ENCODE measurements around the gene CCDC71L.

The CCDC71L gene

DNA sequence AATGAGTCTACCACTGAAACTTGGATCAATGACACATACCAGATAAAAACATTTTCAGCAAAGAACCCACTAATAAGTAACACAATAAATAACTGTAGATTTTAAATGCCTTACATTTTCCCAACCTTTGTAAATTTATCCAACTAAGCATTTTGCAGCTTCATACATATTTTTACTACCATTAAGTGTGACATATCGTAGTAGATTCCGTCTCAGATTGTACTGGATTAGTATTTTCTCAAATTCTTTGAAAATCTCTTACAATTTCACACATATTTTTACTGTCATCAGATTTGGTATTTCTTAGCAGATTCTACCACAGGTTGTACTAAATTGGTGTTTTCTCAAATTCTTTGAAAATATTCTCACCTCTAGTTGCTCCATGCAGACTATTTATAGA, 26.0 kb downstream of the CCDC71L start:
- no peak for DNase-seq (ENCODE audit: low read depth, low spot score)
- H3K4me3 ChIP-seq (ENCODE audit: low read length): no peak overlapping the region

DNA sequence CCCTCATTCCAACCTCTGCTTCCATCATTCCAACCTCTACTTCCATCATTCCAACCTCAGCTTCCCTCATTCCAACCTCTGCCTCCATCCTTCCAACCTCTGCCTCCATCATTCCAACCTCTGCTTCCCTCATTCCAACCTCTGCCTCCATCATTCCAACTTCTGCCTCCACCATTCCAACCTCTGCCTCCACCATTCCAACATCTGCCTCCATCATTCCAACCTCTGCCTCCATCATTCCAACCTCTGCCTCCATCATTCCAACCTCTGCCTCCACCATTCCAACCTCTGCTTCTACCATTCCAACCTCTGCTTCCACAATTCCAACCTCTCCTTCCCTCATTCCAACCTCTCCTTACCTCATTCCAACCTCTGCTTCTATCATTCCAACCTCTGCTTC, 30.3 kb downstream of the CCDC71L start:
- DNase-seq (ENCODE audit: low read depth, low spot score): no peak
- H3K4me3 ChIP-seq (ENCODE audit: low read length): no peak overlapping the region

DNA sequence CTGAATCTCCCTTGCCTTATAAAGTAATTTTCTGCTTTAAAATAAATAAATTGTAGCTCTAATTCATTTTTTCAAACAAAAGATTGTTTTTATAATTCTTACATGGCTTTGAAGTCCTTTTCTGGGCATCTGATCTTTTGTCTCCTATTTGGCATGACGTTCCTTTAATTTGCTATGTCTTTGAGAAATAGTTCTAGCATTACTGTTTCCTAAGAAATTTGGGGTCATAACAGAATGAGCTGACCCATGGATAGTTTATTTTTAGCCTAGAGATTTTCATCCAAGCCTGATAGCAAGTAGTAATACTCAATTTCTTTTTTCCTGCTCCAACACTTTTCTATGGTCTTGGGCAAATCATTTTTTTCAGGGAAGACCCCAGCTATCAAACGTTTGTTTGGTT, 31.4 kb downstream of the CCDC71L start:
- DNase-seq (ENCODE audit: low read depth, low spot score): no peak
- H3K4me3 ChIP-seq (ENCODE audit: low read length): no peak overlapping the region

DNA sequence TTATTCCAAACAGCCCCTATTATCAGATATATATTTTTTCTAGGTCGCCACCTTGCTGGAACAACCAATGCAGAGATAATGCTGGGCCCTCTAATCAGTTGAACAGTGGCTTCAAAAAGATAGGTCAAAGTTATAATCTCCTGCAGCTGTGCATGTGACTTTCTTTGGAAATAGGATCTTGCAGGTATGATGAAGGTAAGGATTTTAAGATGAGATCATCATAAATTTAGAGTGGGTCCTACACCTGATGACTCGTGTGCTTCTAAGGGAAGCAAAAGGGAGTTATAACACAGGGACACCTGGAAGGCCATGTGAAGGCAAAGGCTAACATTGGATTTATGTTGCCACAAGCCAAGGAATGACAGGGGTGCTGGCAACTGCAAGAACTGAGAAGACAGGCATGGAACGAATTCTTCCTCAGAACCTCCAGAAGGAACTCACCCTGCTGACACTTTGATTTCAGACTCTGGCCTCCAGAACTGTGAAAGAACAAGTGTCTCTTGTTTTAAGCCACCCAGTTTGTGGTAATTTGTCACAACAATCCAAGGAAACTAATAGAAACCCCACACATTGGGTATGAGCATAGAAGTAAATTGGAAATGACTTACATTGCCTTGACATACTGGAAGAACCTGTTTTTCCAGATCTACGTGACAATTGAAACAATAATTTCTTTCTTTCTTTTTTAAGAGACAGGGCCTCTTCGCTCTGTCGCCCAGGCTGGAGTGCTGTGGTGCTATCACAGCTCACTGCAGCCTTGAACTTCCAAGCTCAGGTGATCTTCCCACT, 34.4 kb downstream of the CCDC71L start:
- DNase-seq (ENCODE audit: low read depth, low spot score): no peak
- no peak overlapping the region for H3K4me3 ChIP-seq (ENCODE audit: low read length)

DNA sequence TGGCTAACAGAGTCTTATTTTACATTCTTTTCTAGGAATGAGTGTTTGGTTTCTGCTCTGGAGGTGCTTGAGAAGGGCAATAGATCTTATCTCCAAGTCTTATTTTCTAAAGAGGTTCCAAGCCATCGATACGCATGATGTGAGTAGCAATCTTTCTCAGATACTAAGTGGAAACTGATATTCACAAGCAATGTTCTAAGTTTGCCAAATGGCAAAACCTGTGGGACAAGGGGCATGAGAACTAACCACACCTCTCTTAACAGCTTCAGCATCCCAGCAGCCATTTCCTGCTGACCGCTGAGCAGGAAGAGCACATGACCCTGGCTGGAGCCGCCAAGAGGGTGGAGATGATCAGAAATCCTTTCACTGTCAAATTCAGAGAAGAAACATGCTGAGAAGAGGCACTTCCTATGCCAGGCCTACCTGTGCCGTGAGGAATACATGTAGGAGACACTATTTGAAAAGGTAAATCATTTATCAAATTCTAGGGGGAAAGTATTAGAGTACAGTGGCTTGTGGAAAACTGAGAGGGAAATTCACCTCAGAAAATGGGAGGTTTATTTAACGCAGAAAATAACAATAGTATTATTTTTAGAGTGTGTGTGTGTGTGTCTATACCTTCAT, 35.2 kb downstream of the CCDC71L start:
- DNase-seq (ENCODE audit: low read depth, low spot score): no peak
- H3K4me3 ChIP-seq (ENCODE audit: low read length): no peak overlapping the region

DNA sequence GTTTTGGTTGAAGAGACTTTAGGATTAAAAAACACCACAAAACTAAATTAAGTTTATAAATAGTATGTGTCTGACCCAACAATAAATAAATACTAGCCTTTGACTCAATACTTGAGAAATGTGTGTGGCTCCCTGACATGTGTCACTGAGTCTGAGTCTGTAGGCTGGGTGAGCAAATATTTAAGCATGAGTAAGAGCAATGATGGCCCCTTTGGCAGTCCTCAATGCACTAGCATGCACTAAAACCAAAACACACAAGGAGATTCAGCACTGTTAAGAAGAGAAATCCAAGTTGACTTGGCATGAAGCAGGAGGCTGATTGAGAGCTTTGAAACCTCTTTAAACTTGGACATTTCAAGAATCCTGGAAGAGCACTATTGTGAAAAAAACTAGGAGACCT, 37.1 kb downstream of the CCDC71L start:
- no peak overlapping the region for H3K4me3 ChIP-seq (ENCODE audit: low read length)
- DNase-seq (ENCODE audit: low read depth, low spot score): no peak

DNA sequence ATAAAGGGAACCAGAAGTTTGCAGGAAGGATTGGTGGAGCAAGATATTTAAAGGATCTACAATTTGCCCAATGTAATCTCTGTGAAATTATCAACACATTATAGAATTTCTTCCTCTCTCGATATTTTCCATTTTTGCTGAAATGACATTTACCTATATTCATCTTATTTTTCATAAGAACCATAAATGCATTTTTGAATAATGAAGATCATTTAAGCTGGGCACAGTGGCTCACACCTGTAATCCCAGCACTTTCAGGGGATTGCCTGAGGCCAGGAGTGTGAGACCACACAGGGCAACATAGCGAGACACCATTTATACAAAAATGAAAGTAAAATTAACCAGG, 37.7 kb downstream of the CCDC71L start:
- no peak for DNase-seq (ENCODE audit: low read depth, low spot score)
- H3K4me3 ChIP-seq (ENCODE audit: low read length): no peak overlapping the region

DNA sequence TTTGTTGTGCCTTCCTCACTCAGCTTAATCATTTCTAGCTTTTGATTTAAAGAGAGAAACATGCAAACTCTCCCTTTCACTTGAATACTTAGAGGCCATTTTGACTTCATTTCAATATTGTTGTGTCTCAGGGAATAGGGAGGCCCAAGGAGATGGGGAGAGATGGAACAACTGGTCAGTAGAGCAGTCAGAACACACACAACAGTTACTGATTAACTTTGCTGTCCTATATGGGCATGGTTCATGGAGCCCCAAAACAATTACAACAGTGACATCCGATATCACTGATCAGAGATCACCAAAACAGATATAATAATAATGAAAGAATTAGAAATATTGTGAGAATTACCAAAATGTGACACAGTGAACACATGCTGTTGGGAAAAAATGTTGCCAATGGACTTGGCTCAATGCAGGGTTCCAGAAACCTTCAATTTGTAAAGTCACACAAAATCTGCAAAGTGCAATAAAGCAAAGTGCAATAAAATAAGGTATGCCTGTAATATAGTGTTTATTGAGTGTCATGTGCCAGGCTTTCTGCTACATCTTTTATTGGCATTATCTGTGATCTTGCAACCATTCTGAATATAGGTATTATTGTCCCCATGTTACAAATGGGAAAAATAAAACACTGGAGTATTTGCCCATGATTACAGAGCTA, 38.2 kb downstream of the CCDC71L start:
- DNase-seq (ENCODE audit: low read depth, low spot score): no peak
- H3K4me3 ChIP-seq (ENCODE audit: low read length): no peak overlapping the region

DNA sequence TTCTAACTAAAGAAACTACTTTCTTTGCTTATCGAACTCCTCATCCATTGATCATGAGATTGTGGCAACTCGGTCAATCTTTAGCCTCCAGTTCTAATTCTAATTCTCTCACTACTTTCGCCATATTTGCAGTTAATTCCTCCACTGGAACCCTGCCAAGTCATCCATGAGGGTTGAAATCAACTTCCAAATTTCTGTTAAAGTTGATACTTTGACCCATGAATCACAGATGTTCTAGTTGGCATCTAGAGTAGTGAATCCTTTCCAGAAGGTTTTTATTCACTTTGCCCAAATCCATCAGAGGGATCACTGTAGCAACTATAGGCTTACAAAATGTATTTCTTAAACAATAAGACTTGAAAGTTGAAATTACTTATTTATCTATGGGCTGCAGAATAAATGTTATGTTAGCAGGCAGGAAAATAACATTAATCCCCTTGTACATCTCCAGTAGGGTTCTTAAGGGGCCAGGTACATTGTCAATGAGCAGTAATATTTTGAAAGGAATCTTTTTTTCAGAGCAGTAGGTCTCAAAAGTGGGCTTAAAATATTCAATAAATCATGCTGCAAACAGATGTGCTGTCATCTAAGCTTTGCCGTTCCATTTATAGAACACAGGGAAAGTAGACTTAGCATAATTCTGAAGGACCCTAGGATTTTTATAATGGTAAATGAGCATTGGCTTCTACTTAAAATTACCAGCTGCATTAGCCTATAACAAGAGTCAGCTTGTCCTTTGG, 39.4 kb downstream of the CCDC71L start:
- H3K4me3 ChIP-seq (ENCODE audit: low read length): no peak overlapping the region
- DNase-seq (ENCODE audit: low read depth, low spot score): no peak

DNA sequence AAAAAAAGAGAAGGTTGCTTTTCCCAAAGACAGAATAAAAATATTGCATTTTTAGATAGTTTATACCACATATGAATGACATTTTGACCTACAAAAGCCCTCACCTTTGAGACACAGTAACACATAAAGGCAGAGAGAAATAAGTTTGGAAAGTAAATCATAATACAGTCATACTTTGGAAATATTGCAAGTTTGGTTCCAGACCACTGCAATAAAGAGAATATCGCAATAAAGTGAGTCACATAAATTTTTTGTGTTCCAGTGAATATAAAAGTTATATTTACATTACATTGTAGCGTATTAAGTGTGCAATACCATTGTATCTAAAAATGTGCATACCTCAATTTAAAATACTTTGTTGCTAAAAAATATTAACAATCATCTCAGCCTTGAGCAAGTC, 40.3 kb downstream of the CCDC71L start:
- no peak for DNase-seq (ENCODE audit: low read depth, low spot score)
- no peak overlapping the region for H3K4me3 ChIP-seq (ENCODE audit: low read length)

DNA sequence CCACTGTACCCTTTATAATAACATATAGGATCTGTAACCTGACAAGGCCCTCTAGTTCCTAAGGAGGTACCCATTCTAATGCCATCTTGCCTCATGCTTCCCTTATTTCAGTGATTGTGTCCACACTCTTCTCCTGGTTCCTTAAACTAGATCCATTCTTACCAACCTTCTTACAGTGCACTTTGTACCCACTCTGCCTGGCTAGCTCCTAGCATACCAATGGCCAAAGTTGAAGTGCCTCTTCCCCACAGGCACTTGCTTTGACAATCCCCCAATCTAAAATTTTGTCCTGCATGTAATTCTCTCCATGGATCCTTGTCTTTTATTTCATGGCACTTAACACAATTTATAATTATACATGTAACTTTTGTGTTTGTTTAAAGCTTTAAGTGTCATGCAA, 40.9 kb downstream of the CCDC71L start:
- DNase-seq (ENCODE audit: low read depth, low spot score): no peak
- no peak overlapping the region for H3K4me3 ChIP-seq (ENCODE audit: low read length)

DNA sequence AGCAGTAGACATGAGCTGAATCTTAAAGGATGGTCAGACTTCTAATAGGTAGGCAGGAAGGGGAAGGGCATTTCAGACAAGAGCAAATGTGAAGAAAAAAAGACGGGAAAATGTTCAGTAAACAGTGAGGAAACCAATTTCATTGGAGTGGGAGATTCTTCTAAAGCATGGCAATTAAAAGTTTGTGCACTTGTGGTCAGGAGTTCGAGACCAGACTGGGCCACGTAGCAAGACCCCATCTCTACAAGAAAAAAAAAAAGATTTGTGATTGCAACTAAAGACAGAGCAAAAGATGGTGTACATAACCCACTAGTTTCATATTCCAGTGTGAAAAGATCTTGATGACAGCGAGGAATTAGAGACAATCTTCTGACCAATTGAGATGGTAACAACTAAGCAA, 41.7 kb downstream of the CCDC71L start:
- H3K4me3 ChIP-seq (ENCODE audit: low read length): no peak overlapping the region

DNA sequence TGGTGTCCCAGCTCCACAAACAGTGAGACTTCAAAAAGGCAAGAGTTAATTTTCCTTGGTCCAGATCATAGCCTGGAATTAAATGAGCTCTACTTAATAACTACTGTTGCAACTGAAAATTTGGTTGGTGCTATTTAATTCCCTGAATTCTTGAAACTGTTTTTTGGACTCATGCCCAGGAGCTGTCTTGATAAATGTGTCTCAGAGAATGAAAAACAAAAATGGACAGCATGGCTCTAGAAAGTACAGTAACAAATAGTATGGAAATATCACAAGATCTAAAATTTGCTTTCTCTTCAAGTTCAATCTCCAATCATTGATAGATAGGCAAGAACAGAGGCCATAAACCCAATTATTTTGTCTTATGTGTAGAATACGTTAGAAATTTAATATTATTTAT, 42.5 kb downstream of the CCDC71L start:
- no peak for DNase-seq (ENCODE audit: low read depth, low spot score)

More for the DNA sequence above, 41.7 kb downstream of the CCDC71L start:
- DNase-seq (ENCODE audit: low read depth, low spot score): no peak

DNA sequence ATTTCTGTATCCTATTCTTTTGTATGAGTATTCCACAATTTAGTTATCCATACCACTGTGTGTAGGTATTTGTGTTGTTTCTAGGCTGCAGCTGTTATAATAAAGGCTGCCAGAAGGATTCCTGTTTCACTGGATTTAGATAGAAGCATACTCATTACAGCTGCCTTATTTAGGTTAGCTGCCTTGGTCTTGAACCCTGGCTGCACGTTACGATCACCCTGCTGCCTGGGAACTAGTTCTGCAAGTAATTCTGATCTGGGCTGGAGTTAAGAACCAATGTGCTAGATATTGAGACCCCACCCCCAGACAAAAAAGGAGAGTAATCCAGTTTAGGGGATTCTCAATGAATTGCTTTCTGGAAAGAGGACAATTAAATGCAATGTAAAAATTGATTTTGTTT, 43.1 kb downstream of the CCDC71L start:
- no peak overlapping the region for H3K4me3 ChIP-seq (ENCODE audit: low read length)
- DNase-seq (ENCODE audit: low read depth, low spot score): no peak

More for the DNA sequence above, 42.5 kb downstream of the CCDC71L start:
- H3K4me3 ChIP-seq (ENCODE audit: low read length): no peak overlapping the region

DNA sequence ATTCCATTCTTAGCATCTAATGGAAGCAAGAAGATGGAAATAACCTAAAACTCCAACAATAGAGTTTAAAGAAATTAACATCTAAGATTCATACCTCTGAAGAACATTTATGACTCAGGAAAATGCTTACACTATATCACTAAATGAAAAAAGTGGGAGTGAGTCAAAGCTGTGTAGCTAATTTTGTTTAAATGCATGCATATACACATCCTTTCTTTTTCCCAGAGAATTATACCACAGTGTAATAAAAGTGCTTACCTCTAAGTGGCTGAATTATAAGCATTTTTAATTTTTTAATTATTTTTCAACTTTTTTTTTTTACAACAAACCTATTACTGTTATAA, 44.3 kb downstream of the CCDC71L start:
- H3K4me3 ChIP-seq (ENCODE audit: low read length): no peak overlapping the region
- no peak for DNase-seq (ENCODE audit: low read depth, low spot score)

DNA sequence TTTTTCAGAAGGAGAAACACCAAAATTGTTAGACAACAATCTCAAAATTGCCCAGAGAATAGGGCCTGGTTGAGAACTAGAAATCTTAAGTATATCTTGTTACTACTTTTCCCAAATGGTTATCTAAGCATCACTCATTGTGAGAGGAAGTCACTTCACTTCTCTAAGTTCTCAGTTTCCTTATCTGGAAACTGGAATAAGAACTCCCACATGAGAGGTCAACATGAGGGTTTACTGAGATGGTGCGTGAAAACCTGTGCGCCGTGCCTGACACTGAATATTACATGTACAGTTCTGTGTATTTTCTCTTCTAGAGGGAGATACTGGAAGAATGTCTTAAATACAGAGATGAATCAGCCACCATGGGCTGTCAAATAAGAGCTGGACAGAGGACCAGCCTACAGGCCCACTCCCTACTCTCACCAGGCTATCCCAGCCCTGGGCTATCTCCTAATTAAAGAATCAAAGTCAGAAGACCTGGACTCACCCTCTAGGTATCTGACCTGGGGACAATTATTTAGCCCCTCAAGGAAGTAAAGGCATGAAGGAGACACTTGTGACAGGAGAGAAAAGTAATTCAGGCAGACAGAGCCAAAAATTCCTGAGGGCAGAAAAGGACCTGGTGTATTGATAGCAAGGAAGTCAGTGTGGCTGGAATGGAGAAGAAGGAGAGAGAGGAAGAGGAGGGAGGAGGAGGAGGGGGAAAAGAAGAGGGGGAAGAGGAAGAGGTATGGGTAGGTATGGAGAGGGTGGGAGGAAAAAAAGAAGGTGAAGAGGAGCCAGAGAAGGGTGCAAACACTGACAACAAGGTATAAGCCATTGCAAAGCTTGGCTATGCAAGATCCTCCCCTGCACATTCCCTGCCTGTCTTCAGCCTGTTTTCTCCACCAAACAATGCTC, 44.9 kb downstream of the CCDC71L start:
- no peak for DNase-seq (ENCODE audit: low read depth, low spot score)
- no peak overlapping the region for H3K4me3 ChIP-seq (ENCODE audit: low read length)

DNA sequence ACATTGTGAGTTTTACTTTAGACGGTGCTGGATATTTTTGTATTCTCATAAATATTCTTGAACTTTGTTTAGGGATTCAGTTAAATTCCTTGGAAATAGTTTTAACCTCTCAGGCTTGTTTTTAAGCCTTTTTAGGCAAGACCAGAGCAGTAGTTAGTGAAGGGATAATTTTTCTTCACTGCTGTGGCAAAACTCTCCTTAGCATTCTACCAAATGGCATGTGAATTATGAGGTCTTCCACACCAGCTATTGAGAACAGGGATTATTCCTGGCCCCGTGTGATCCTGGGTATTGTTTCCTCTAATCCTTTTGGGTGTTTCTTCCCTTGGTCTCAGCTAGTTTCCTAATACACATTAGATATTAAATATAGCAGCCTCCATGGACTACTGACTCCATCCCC, 46.2 kb downstream of the CCDC71L start:
- no peak overlapping the region for H3K4me3 ChIP-seq (ENCODE audit: low read length)
- no peak for DNase-seq (ENCODE audit: low read depth, low spot score)

DNA sequence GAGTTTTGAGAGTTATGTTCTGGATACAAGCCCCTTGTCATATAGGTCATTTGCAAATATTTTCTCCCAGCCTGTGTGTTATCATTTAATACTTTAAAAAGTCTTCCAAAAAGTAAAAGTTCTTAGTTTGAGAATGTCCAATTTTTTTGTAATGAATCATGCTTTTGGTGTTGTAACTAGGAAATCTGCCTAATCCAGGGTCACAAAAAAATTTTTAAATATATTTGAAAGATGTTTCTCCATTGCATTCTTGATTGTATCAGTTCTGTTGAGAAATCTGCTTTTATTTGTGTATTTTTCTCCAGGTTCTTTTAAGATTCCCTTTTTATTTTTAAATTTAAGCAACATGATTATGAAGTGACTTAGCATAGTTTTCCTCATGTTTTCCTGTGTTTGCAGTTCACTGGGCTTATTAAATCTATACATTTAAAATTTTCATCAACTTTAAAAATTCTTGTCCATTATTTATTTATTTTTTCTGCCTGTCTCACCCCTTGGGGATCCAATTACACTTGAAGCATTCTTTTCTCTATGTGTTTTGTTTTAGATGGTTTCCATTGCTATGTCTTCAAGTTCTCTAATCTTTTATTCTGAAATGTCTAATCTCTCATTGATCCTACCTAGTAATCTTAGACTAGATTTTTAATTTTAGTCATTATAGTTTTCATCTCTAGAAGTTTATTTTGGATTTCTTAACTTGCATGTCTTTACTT, 47.0 kb downstream of the CCDC71L start:
- DNase-seq (ENCODE audit: low read depth, low spot score): no peak
- H3K4me3 ChIP-seq (ENCODE audit: low read length): no peak overlapping the region

DNA sequence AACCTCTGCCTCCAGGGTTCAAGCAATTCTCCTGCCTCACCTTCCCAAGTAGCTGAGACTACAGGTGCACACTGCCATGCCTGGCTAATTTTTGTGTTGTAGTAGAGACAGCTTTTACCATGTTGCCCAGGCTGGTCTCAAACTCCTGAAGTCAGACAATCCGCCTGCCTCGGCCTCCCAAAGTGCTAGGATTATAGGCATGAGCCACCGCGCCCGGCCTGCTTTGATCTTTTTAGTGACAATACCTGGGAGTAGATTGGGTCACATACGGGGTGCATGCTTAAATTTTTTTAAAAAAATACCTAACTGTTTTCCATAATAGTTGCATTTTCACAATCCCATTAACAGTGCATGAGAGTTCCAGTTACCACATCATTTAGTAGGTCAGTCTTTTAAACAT, 47.7 kb downstream of the CCDC71L start:
- H3K4me3 ChIP-seq (ENCODE audit: low read length): no peak overlapping the region

More for the DNA sequence above, 47.7 kb downstream of the CCDC71L start:
- no peak for DNase-seq (ENCODE audit: low read depth, low spot score)

Measured in Jurkat, Clone E6-1 (cell line).